ENCODE data around the gene CXCL16. TPM values are rescaled to one million over a fixed set of nuclear protein-coding genes. Genes with fewer than 3 reads are reported as not detected.
A peak's percentile ranks its signal among the peaks of the same experiment; 100 is the strongest.

Gene CXCL16
- total RNA-seq, 1 experiment from 2014 or later, result 4.5 TPM

DNA sequence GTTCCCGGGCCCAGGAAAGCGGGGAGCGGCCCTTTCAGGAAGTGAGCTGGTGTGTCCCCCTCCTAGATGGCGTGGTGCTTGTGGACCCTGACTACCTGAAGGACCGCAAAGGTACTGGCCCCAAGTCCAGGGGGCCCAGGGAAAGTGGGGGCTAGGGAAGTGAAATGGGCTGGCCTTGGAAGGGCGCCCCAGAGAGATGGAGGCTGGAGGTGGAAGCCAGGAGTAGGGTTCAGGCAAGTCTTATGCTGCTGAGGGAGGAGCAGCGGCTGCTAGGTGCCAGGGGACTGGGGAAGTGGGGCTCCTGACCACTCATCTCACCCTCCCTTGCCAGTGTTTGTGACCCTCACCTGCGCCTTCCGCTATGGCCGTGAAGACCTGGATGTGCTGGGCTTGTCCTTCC lies 23.6 kb downstream of the CXCL16 start:
- Histone ChIP-seq H3K23me2 (ENCODE audit: insufficient read length, low read depth, low read length, poor library complexity, severe bottlenecking) (peaks cover 5% of the 10 kb centered on the region), H3K4me1 (ENCODE audit: insufficient read depth, low read length) (no peaks in the 10 kb centered on the region), H3K27me3 (ENCODE audit: insufficient read depth, low read length) (no peaks in the 10 kb centered on the region), H3K56ac (ENCODE audit: insufficient read length, low read depth, low read length) (no peak overlapping the region), H3K9ac (ENCODE audit: extremely low read depth, insufficient read length, low read length) (no peak overlapping the region), H2BK20ac (ENCODE audit: low read depth, low read length, poor library complexity, severe bottlenecking) (no peak overlapping the region), H2BK15ac (ENCODE audit: low read depth, low read length) (no peak overlapping the region), H4K8ac (replicated peaks; ENCODE audit: insufficient read length, low read depth, low read length) (no peak overlapping the region), H3K27ac (ENCODE audit: insufficient read length, low read depth, low read length) (no peak overlapping the region), H3K4ac (ENCODE audit: low read depth, low read length) (no peak overlapping the region), H2BK12ac (ENCODE audit: insufficient read length, low read depth, low read length) (no peak overlapping the region), H3K23ac (ENCODE audit: insufficient read length, low read depth, low read length) (no peak overlapping the region), H4K20me1 (ENCODE audit: control insufficient read depth, insufficient read depth, insufficient read length) (no peaks in the 10 kb centered on the region), H2BK120ac (ENCODE audit: low read depth, low read length, poor library complexity, severe bottlenecking) (no peak overlapping the region), H3K9me3 (ENCODE audit: control insufficient read depth, low read depth, low read length) (no peaks in the 10 kb centered on the region), H3K4me2 (ENCODE audit: insufficient read depth, insufficient read length, low read length) (no peak overlapping the region), H2AFZ (ENCODE audit: low read length) (no peak overlapping the region), H2BK5ac (ENCODE audit: insufficient read length, low read length) (no peak overlapping the region), H3K18ac (ENCODE audit: insufficient read length, low read depth, low read length) (no peak overlapping the region), H3K79me1 (ENCODE audit: insufficient read depth, low read depth, low read length, poor library complexity, severe bottlenecking) (no peaks in the 10 kb centered on the region), H3T11ph (ENCODE audit: low read length) (no peak overlapping the region), H4K5ac (ENCODE audit: insufficient read length, low read depth, low read length) (no peak overlapping the region), H3K79me2 (ENCODE audit: insufficient read depth, low read length) (no peaks in the 10 kb centered on the region; the same call in 1 of the 2 replicates), H3K14ac (ENCODE audit: insufficient read depth, low read length) (no peak overlapping the region), H2AK5ac (ENCODE audit: insufficient read length, low read length) (no peak overlapping the region), H4K91ac (ENCODE audit: insufficient read length, low read depth, low read length) (no peak overlapping the region)
- Mint-ChIP-seq H3K27me3 (ENCODE audit: low read depth) (no peaks in the 10 kb centered on the region), H3K36me3 (ENCODE audit: insufficient read depth in 1 of 3, low read depth in 3 of 3) (peaks cover 12 to 54% (median 52%) of the 10 kb centered on the region in 3 experiments; a peak in 6 of 7 replicates), H3K27ac (peak overlapping the region in 1 of 3 experiments; percentile 74; a peak in 1 of 7 replicates), H3K4me3 (no peak overlapping the region), H3K4me1 (peaks cover 6% of the 10 kb centered on the region in 2 experiments), H3K9me3 (no peaks in the 10 kb centered on the region)
- no peak for DNase-seq
- WGBS (ENCODE audit: extremely low coverage, insufficient read length, low lambda C conversion rate), result no CpG with 5 or more reads among the region's 10 CpGs
- TF ChIP-seq, protein P1, sequence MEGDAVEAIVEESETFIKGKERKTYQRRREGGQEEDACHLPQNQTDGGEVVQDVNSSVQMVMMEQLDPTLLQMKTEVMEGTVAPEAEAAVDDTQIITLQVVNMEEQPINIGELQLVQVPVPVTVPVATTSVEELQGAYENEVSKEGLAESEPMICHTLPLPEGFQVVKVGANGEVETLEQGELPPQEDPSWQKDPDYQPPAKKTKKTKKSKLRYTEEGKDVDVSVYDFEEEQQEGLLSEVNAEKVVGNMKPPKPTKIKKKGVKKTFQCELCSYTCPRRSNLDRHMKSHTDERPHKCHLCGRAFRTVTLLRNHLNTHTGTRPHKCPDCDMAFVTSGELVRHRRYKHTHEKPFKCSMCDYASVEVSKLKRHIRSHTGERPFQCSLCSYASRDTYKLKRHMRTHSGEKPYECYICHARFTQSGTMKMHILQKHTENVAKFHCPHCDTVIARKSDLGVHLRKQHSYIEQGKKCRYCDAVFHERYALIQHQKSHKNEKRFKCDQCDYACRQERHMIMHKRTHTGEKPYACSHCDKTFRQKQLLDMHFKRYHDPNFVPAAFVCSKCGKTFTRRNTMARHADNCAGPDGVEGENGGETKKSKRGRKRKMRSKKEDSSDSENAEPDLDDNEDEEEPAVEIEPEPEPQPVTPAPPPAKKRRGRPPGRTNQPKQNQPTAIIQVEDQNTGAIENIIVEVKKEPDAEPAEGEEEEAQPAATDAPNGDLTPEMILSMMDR (conservative IDR thresholded peaks at IDR 0.05), result no peak

Data from H9 (cell line).